Loucy (cell line): ENCODE data around the gene TNRC6B.

ENCODE experiments used
- CTCF ChIP-seq: fragments of 200-600 bp; sonication (generic); conservative IDR thresholded peaks from 2 replicates; pipeline ENCODE4 v1.5.1; 2014; ENCODE audit warnings: mild to moderate bottlenecking, antibody characterized with exemption, low read length
- EZH2phosphoT487 ChIP-seq: fragments of 200-600 bp; IDR thresholded peaks from 2 replicates; pipeline ENCODE4 v1.6.1; 2018; ENCODE audit warnings: antibody characterized with exemption, mild to moderate bottlenecking, moderate library complexity, borderline replicate concordance

- TF ChIP-seq CTCF (no peak), EZH2phosphoT487 (no peak)
Observed at GRCh38 chr22:40270031-40270430, 92.3 kb downstream of the TNRC6B start.
